Thyroid gland (tissue), 4 donors: Measurements from ENCODE around the gene TRPM1. TPM values are rescaled to one million over a fixed set of nuclear protein-coding genes. Genes with fewer than 3 reads are reported as not detected.

Experiments
- DNase-seq, 2 donors: peaks; one replicate each; pipeline ENCODE4 v3.0.0-alpha.2; 2019
- H3K27ac ChIP-seq, 3 donors: fragments of 200-600 bp; sonication (generic); 1 replicate in 2 of 3; 2 replicates in 1 of 3; pipeline ENCODE4 v1.5.1; 2016 to 2019; ENCODE audit warnings: mild to moderate bottlenecking in 1 of 3, moderate library complexity in 1 of 3
- H3K27me3 ChIP-seq: fragments of 200-600 bp; sonication (generic); one replicate; pipeline ENCODE4 v1.5.1; 2019
- H3K36me3 ChIP-seq, 2 donors: fragments of 200-600 bp; sonication (generic); one replicate each; pipeline ENCODE4 v1.5.1; 2016 to 2019
- H3K4me1 ChIP-seq, 2 donors: fragments of 200-600 bp; sonication (generic); one replicate each; pipeline ENCODE4 v1.5.1; 2017 to 2019
- H3K4me3 ChIP-seq, 3 donors: fragments of 200-600 bp; sonication (generic); replicated peaks in 1 of 3; 1 replicate in 2 of 3; 2 replicates in 1 of 3; pipeline ENCODE4 v1.5.1; 2016; ENCODE audit warnings: mild to moderate bottlenecking in 1 of 3
- H3K9me3 ChIP-seq: fragments of 200-600 bp; sonication (generic); one replicate; pipeline ENCODE4 v1.5.1; 2017
- CTCF ChIP-seq, 6 experiments: fragments of 200-600 bp in 3 of 6; fragments of 450-650 bp in 3 of 6; sonication (generic) in 3 of 6; IDR thresholded peaks; one replicate each; pipeline ENCODE4 v1.5.1; 2016 to 2019; ENCODE audit warnings: antibody characterized with exemption in 6 of 6, mild to moderate bottlenecking in 2 of 6, inconsistent platforms in 1 of 6, moderate library complexity in 1 of 6
- POLR2A ChIP-seq, 2 donors: fragments of 450-650 bp; IDR thresholded peaks; one replicate each; pipeline ENCODE4 v1.6.1; 2017; ENCODE audit warnings: antibody characterized with exemption in 2 of 2, mild to moderate bottlenecking in 2 of 2, moderate library complexity in 1 of 2
- WGBS, 2 donors: methylation state at CpG; one replicate each; pipeline ENCODE4 v1.1.5; 2017; 5-methylcytosine and 5-hydroxymethylcytosine counted together
- intact Hi-C: fragments of 100-400 bp; cut with DNase I; formaldehyde crosslinking; loops from one replicate; pipeline ENCODE4 v1.15.1; 2023
- total RNA-seq, 4 donors: library from RNA; depleted of rRNA; stranded (reverse); fragments of >200 nt; gene quantifications; one replicate each; pipeline ENCODE4 v1.2.3, GENCODE V29; 2016

The TRPM1 gene
- total RNA-seq, 4 donors from 2014 or later = not detected

DNA sequence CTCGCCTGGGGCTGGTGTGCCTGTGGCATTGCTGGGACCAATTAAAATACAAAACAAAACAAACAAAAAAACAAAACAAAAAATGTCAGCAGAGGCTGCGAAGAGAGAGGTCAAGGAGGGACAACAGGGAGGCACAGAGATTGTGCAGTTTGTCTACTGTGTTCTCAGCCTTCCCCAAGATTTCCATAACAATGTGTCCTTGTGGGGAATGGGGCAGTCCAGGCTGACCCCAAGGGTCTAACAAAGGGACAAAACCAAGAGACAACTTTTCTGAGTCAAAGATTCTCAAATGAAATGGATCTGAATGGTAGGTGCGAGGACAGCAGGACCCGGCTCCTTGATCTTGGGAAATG lies 46.4 kb upstream of the TRPM1 start:
- Histone ChIP-seq H3K36me3 (no peaks in the 10 kb centered on the region), H3K9me3 (no peaks in the 10 kb centered on the region), H3K27me3 (no peaks in the 10 kb centered on the region), H3K4me1 (no peaks in the 10 kb centered on the region), H3K4me3 (no peak overlapping the region), H3K27ac (no peak overlapping the region)
- 79 to 83% methylated on average over 4 of the region's 4 CpGs for WGBS, 2 donors
- no peak for DNase-seq
- intact Hi-C loops = no loop called here
- TF ChIP-seq POLR2A (IDR thresholded peaks at IDR 0.05) (no peak), CTCF (IDR thresholded peaks at IDR 0.05) (no peak)

- H3K36me3 ChIP-seq = no peaks in the 10 kb centered on the region
- intact Hi-C loops = no loop called here
- H3K4me1 ChIP-seq = no peaks in the 10 kb centered on the region
- 80 to 86% methylated on average over 8 of the region's 8 CpGs for WGBS, 2 donors
- no peak for DNase-seq
- no peaks in the 10 kb centered on the region for H3K27me3 ChIP-seq
- H3K27ac ChIP-seq = no peak overlapping the region
- H3K9me3 ChIP-seq = no peaks in the 10 kb centered on the region
- TF ChIP-seq POLR2A (IDR thresholded peaks at IDR 0.05) (no peak), CTCF (IDR thresholded peaks at IDR 0.05) (no peak)
- H3K4me3 ChIP-seq = no peak overlapping the region
Observed at GRCh38 chr15:31147456-31147855, 45.9 kb upstream of the TRPM1 start.

DNA sequence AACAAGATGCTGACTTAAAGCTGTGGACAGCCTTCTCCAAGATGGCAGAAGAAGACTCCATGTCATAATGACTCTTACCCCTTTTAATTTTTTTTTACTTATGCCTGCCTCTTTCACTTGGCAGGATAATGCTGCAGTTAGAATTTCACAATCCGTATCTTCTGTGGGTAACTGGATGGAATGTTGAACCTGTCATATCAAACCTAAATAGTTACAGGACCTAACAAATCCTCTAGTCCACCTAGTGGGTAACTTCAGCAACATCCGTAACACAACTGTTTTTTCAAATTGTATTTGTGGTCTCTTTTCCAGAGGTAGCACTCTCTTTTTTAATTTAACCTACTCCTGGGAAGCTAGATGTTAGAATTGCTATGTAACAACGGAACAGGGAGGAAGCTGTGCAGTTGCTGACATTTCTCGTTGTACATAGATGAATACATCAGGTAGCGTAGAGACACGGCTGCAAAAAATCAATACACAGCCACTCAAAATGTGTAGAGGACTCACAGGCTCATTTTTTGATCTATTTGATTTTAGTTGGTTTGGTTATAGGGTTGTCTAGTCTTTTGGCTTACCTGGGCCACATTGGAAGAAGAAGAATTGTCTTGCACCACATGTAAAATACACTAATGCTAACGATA lies 43.9 kb upstream of the TRPM1 start:
- Histone ChIP-seq H3K27ac (no peak overlapping the region), H3K36me3 (no peaks in the 10 kb centered on the region), H3K4me3 (no peak overlapping the region), H3K27me3 (no peaks in the 10 kb centered on the region), H3K9me3 (no peaks in the 10 kb centered on the region), H3K4me1 (no peaks in the 10 kb centered on the region)
- whole genome bisulfite sequencing, 2 donors = 91 to 92% methylated on average over 7 of the region's 7 CpGs
- TF ChIP-seq CTCF (IDR thresholded peaks at IDR 0.05) = no peak
- TF ChIP-seq POLR2A (IDR thresholded peaks at IDR 0.05) = no peak
- intact Hi-C loops = no loop called here
- DNase-seq = no peak

DNA sequence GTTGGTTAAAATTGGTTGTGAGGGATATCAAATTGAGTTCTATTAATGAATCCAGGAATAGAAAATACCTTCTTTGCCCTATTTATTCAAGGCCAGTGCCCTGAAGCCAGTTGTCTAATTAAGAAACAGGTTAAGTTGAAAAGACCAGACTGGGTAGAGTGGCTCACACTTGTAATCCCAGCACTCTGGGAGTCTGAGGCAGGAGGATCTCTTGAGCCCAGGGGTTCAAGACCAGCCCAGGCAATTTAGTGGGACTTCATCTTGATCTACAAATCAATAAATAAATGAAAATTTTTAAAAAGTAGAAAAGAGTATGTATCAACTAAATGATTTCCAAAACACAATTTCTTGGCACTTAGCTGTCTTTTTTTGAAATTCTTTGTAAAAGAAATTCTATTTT lies 40.3 kb upstream of the TRPM1 start:
- DNase-seq = no peak
- Histone ChIP-seq H3K27ac (no peak overlapping the region), H3K4me1 (peaks cover 0 to 6% of the 10 kb centered on the region in 2 donors), H3K4me3 (no peak overlapping the region), H3K27me3 (no peaks in the 10 kb centered on the region), H3K36me3 (no peaks in the 10 kb centered on the region), H3K9me3 (no peaks in the 10 kb centered on the region)
- intact Hi-C loops = no loop called here
- TF ChIP-seq POLR2A (IDR thresholded peaks at IDR 0.05) (no peak), CTCF (IDR thresholded peaks at IDR 0.05) (no peak)

GRCh38 chr15:31136607-31137328 lies 35.2 kb upstream of the TRPM1 start:
- Histone ChIP-seq H3K27me3 (no peaks in the 10 kb centered on the region), H3K36me3 (no peaks in the 10 kb centered on the region), H3K4me1 (peaks cover 0 to 6% of the 10 kb centered on the region in 2 donors), H3K27ac (no peak overlapping the region), H3K9me3 (no peaks in the 10 kb centered on the region), H3K4me3 (no peak overlapping the region)
- intact Hi-C loops = loop anchor here (10.0 kb wide), 1 partner anchor 132 kb away; no protein-coding TSS in a partner anchor
- TF ChIP-seq POLR2A (IDR thresholded peaks at IDR 0.05) (no peak), CTCF (IDR thresholded peaks at IDR 0.05) (no peak)
- no peak for DNase-seq
- 75 to 78% methylated on average over 6 of the region's 6 CpGs for WGBS, 2 donors
